Calu3 (cell line): ENCODE results near the gene PTF1A. TPM values are rescaled to one million over a fixed set of nuclear protein-coding genes. Genes with fewer than 3 reads are reported as not detected.

Experiments used
- BruUV-seq: library from RNA; stranded (reverse); fragments of 400-500 nt; replicated peaks from 2 replicates; lab custom pipeline; 2021; lab: Mats Ljungman, UMichigan
- CTCF ChIA-PET: fragments of 300-600 bp; sonication (Branson Sonifier 250); formaldehyde crosslinking; loops from one replicate; lab custom pipeline; 2022; ENCODE audit warnings: antibody characterized with exemption; lab: Charles Lee
- DNase-seq: peaks from one replicate; pipeline ENCODE4 v3.0.0; 2022
- H3K27ac Mint-ChIP-seq: one replicate; pipeline ENCODE4 v1.8.0; 2022; ENCODE audit warnings: mixed read lengths; ENCODE audit not compliant: unreplicated experiment
- H3K27me3 Mint-ChIP-seq: one replicate; pipeline ENCODE4 v1.8.0; 2022; ENCODE audit warnings: mixed read lengths; ENCODE audit not compliant: unreplicated experiment
- H3K36me3 Mint-ChIP-seq: one replicate; pipeline ENCODE4 v1.8.0; 2022; ENCODE audit warnings: mild to moderate bottlenecking, moderate library complexity, mixed read lengths; ENCODE audit not compliant: insufficient read depth, unreplicated experiment
- H3K4me1 Mint-ChIP-seq: one replicate; pipeline ENCODE4 v1.8.0; 2022; ENCODE audit warnings: mild to moderate bottlenecking, low read depth, mixed read lengths; ENCODE audit not compliant: unreplicated experiment
- H3K4me3 Mint-ChIP-seq: one replicate; pipeline ENCODE4 v1.8.0; 2022; ENCODE audit warnings: mild to moderate bottlenecking, low read depth, moderate library complexity, mixed read lengths; ENCODE audit not compliant: unreplicated experiment
- H3K9me3 Mint-ChIP-seq: one replicate; pipeline ENCODE4 v1.8.0; 2022; ENCODE audit warnings: low read depth, mixed read lengths; ENCODE audit not compliant: unreplicated experiment
- intact Hi-C: fragments of 100-400 bp; cut with micrococcal nuclease; formaldehyde crosslinking; loops from one replicate; pipeline ENCODE4 v1.10.0; 2022; ENCODE audit not compliant: unreplicated experiment
- total RNA-seq: library from RNA; stranded (reverse); gene quantifications from 2 replicates; pipeline ENCODE4 v1.2.3, GENCODE V29; 2022
- TF ChIP-seq, protein P1 (sequence below): fragments of 200-600 bp; IDR thresholded peaks from one replicate; pipeline ENCODE4 v1.8.0; 2022; ENCODE audit warnings: antibody characterized with exemption; ENCODE audit not compliant: unreplicated experiment

PTF1A gene
- total RNA-seq, 1 experiment from 2014 or later, result not detected

DNA sequence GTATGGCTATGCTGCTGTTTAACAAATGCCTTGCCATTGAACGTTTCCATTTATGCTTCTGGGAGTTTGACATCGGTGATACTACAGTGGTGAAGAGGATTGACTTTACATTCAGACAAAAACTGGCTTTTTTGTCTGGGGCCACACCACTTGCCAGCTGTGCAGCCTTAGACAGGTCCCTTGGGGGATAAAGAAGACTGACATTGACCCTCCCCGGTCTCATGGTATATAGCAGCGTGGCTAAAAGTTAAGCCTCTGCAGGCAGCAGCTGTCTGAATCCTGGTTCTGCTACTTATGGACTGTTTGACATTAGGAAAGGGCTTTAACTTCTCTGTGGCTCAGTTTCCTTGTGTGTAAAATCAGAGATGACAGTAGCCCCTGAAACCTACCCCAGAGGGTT lies 42.0 kb upstream of the PTF1A start:
- Mint-ChIP-seq H3K4me3 (no peak overlapping the region), H3K36me3 (no peaks in the 10 kb centered on the region), H3K9me3 (no peaks in the 10 kb centered on the region), H3K27me3 (peaks cover 22% of the 10 kb centered on the region), H3K27ac (no peak overlapping the region), H3K4me1 (no peaks in the 10 kb centered on the region)
- TF ChIP-seq, protein P1, sequence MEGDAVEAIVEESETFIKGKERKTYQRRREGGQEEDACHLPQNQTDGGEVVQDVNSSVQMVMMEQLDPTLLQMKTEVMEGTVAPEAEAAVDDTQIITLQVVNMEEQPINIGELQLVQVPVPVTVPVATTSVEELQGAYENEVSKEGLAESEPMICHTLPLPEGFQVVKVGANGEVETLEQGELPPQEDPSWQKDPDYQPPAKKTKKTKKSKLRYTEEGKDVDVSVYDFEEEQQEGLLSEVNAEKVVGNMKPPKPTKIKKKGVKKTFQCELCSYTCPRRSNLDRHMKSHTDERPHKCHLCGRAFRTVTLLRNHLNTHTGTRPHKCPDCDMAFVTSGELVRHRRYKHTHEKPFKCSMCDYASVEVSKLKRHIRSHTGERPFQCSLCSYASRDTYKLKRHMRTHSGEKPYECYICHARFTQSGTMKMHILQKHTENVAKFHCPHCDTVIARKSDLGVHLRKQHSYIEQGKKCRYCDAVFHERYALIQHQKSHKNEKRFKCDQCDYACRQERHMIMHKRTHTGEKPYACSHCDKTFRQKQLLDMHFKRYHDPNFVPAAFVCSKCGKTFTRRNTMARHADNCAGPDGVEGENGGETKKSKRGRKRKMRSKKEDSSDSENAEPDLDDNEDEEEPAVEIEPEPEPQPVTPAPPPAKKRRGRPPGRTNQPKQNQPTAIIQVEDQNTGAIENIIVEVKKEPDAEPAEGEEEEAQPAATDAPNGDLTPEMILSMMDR, result no peak
- CTCF ChIA-PET, result no interaction called here
- intact Hi-C loops, result no loop called here
- no TSS peak for BruUV-seq
- DNase-seq, result no peak

DNA sequence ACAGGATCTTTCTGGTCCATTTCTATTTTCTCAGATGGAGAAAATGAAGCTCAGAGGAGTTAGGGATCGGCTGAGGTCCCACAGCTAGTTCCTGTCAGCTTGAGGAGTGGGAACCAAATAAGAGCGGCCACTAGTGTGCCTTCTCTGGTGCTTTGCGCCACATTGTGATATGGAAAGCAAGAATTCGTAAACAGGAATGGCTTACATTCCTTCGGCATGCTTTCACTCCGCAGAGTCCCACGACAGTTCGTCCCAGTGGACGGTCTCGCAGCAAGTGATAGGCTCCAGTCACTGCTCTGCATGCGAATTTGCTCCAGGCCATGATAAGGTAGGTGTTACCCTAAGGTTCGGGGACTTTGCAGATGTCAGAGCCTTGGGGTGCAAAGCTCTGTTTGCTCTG lies 41.5 kb upstream of the PTF1A start:
- Mint-ChIP-seq H3K27ac (no peak overlapping the region), H3K27me3 (peaks cover 27% of the 10 kb centered on the region), H3K9me3 (no peaks in the 10 kb centered on the region), H3K36me3 (no peaks in the 10 kb centered on the region), H3K4me1 (no peaks in the 10 kb centered on the region), H3K4me3 (no peak overlapping the region)
- intact Hi-C loops, result no loop called here
- TF ChIP-seq, protein P1, result no peak
- no TSS peak for BruUV-seq
- DNase-seq, result no peak
- CTCF ChIA-PET, result no interaction called here

DNA sequence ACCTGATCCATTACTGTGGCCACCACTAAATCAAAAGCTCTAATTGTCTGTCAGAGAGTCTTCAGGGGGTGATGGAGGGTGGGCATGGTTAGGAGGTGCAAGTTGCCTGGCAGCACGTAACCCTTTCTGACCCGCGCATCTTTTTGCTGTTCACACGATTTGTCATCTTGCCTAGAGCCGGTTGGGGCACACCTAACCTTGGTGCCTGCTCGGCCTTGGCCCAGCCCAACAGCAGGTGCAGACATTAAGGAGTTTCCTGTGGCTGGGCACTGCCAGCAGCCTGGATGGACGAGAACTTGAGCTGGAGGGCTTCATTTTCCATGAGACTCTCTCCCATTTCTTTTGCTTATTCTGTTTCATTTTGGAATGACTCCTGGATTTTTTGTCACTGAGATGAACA lies 41.0 kb upstream of the PTF1A start:
- Mint-ChIP-seq H3K4me1 (no peaks in the 10 kb centered on the region), H3K9me3 (no peaks in the 10 kb centered on the region), H3K27me3 (peaks cover 32% of the 10 kb centered on the region), H3K36me3 (no peaks in the 10 kb centered on the region), H3K27ac (no peak overlapping the region), H3K4me3 (no peak overlapping the region)
- TF ChIP-seq, protein P1, result no peak
- CTCF ChIA-PET, result no interaction called here
- no peak for DNase-seq
- intact Hi-C loops, result no loop called here
- BruUV-seq, result no TSS peak

DNA sequence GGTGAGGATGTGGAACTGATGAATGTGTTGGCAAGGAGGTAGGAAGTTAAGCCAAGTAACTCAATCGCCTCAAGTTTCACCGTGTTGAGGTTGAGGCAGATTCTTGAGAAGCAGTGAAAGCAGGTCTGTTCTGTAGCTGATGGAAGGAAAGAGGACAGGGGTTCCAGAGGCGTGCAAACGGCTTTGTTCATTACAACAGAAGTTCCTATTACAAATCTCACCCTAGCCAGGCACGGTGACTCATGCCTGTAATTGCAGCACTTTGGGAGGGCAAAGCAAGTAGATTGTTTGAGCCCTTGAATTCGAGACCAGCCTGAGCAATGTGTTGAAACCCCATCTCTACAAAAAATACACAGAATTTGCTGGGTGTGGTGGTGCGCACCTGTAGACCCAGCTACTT lies 36.9 kb upstream of the PTF1A start:
- Mint-ChIP-seq H3K27ac (no peak overlapping the region), H3K36me3 (no peaks in the 10 kb centered on the region), H3K4me3 (no peak overlapping the region), H3K4me1 (no peaks in the 10 kb centered on the region), H3K9me3 (no peaks in the 10 kb centered on the region), H3K27me3 (peaks cover 33% of the 10 kb centered on the region)
- DNase-seq, result no peak
- CTCF ChIA-PET, result interaction anchor here (0.6 kb wide), 1 partner anchor 269 kb away, joined by 3 read pairs; no protein-coding TSS in a partner anchor
- TF ChIP-seq, protein P1, result no peak
- BruUV-seq, result no TSS peak
- intact Hi-C loops, result no loop called here
